Measurements from ENCODE around the gene EXTL1. TPM values are rescaled to one million over a fixed set of nuclear protein-coding genes. Genes with fewer than 3 reads are reported as not detected.

EXTL1 gene
- total RNA-seq, 4 donors from 2014 or later, result 0.08 to 0.81 (median 0.31) TPM; not detected in 1

DNA sequence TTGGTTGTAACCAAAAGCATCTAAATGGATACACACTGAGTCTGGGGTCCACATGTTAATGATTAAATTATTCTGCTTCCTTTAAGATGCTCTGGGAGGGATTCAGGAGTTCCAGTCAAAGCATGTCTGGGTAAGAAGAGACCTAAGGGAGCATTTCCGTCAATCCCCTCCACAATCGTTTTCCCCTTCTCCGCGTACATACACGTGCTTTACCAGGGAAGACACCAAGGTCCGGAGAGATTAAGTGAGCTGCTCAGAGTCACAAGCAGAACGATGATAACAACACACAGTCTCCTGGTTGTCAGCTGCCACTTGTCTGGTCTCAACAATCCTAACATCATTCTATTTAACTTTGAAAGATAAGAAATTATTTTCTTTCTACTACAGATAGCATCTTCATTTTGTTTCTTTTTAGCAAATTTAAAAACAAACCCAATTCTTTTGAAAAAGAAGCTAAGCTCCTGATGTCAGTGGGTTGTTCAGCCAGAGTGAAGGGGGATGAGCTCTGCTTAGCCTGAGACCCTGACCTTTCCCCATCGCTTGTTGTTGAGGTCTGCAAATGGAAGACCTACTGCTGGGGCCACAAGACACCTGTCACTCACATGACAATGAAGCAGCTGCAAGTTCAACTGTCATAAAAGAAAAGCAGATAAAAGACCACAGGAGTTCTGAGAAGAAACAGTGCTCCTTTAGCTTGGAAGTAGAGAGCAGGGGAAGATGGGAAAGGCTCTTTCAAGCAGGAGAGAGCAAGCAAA is 28.2 kb upstream of the EXTL1 start:
- no peak overlapping the region for H3K27ac ChIP-seq
- H3K4me3 ChIP-seq, result no peak overlapping the region
- H3K36me3 ChIP-seq, result peaks cover 0 to 39% of the 10 kb centered on the region in 2 donors
- no peaks in the 10 kb centered on the region for H3K9me3 ChIP-seq
- no peaks in the 10 kb centered on the region for H3K27me3 ChIP-seq
- H3K4me1 ChIP-seq, result peaks cover 3 to 17% (median 7%) of the 10 kb centered on the region in 3 donors
- no peak for ATAC-seq
- 78 to 84% methylated on average over 6 to 8 of the region's 8 CpGs for WGBS, 2 donors (ENCODE audit: low coverage in 1 of 2)
- TF ChIP-seq CTCF (IDR thresholded peaks at IDR 0.05) (no peak), POLR2A (IDR thresholded peaks at IDR 0.05) (no peak), POLR2AphosphoS5 (IDR thresholded peaks at IDR 0.05) (no peak), EP300 (IDR thresholded peaks at IDR 0.05) (no peak)

DNA sequence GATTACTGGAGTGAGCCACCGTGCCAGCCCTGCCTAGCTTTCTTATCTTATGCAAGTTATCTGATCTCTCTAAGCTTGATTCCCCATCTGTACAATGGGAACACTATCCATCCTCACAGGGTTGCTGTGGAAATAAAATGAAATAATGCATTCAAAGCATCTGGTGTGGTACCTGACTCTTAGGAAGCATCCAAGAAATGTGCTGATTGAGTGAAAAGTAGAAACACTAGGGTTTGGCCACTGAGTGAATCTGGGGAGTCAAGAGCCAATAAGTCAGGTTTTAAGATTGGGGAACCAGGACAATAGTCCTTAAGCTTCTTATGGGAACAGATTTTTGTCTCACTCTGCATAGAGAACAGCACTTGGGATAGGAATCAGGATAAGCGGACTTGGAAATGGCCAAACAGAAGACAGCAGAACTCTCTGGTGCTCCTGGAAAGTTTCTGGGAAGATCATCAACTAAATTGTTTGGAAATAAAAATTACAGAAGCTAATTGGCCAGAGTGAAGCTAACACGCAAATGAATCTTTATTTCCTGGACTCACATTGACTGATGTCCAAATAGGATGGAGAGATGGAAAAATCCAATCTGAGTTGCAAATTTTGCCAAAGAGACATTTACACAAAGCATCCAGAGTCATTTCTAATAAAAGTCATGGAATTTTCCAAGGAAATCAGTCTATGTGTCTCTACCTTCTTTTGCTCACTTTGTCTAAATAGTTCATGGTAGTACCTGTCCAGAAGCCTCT is 27.0 kb upstream of the EXTL1 start:
- Histone ChIP-seq H3K4me1 (peaks cover 3 to 23% (median 7%) of the 10 kb centered on the region in 3 donors), H3K27ac (no peak overlapping the region), H3K9me3 (no peaks in the 10 kb centered on the region), H3K27me3 (no peaks in the 10 kb centered on the region), H3K4me3 (no peak overlapping the region), H3K36me3 (peaks cover 0 to 29% of the 10 kb centered on the region in 2 donors)
- WGBS, 2 donors (ENCODE audit: low coverage in 1 of 2), result 82 to 85% methylated on average over 2 to 3 of the region's 3 CpGs
- TF ChIP-seq POLR2A (IDR thresholded peaks at IDR 0.05) (no peak), POLR2AphosphoS5 (IDR thresholded peaks at IDR 0.05) (no peak), EP300 (IDR thresholded peaks at IDR 0.05) (no peak), CTCF (IDR thresholded peaks at IDR 0.05) (no peak)
- no peak for ATAC-seq

DNA sequence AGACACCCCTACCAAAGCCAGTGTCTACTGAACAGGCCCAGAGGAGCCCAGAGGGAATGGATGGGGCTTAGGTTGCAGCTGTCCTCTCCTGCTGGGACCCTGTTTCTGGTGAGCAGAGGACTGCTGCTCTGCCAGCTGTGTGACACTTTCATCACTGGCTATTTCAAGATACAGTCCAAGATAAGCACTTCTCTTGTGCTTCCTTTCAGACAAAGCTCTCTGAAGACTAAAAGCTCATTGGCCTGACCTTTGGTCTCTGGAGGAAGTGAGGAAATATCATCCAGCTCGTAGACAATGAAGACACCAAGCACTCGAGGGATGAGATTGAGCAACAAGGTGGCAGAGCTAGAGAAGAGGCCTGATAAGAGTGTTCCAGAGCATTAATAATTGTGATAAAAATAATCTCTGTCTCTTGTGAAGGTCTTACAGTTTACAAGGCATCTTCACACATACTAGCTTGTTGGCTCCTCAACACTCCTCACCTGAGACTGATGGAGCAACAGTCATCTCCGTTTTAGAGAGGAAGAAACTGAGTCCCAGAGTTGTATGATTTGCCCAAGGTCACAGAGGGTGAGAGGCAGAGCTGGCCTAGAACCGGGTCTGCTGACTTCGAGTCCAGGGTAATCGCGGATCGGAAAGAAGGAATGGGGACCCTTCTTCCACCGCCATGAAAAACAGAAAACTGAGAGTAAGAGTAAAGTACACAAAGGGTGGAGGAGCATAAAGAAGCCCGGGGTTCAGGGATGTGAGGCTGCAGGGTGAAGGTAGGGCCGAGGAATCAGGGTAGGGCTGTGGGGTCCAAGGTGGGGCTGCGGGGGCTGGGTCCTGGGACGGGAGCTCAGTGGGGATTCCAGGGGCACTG is 24.4 kb upstream of the EXTL1 start:
- H3K27ac ChIP-seq, result peak overlapping the region; percentile 47 to 87 (median 86)
- H3K9me3 ChIP-seq, result no peaks in the 10 kb centered on the region
- peaks cover 3 to 23% (median 7%) of the 10 kb centered on the region in 3 donors for H3K4me1 ChIP-seq
- peaks cover 0 to 13% of the 10 kb centered on the region in 2 donors for H3K36me3 ChIP-seq
- H3K4me3 ChIP-seq, result peak overlapping the region; percentile 63 to 65
- H3K27me3 ChIP-seq, result no peaks in the 10 kb centered on the region
- 1 to 5% methylated on average over 7 to 11 of the region's 13 CpGs for WGBS, 2 donors (ENCODE audit: low coverage in 1 of 2)
- TF ChIP-seq CTCF (IDR thresholded peaks at IDR 0.05), result no peak
- TF ChIP-seq EP300 (IDR thresholded peaks at IDR 0.05), result no peak
- peak; percentile 31 for ATAC-seq

GRCh38 chr1:25997828-25998761 is 23.5 kb upstream of the EXTL1 start, which contains the start of gene PAFAH2:
PAFAH2 (minus strand) TSS chr1:25998063; CDS start chr1:25990816, 7,247 bp downstream.
- Histone ChIP-seq H3K27ac (peak within 1 kb of the TSS; percentile 47 to 87 (median 86)), H3K36me3 (peaks cover 0 to 5% of the 10 kb centered on the region in 2 donors), H3K4me3 (peak within 1 kb of the TSS; percentile 63 to 65), H3K4me1 (peaks cover 3 to 23% (median 7%) of the 10 kb centered on the region in 3 donors), H3K27me3 (no peaks in the 10 kb centered on the region), H3K9me3 (no peaks in the 10 kb centered on the region)
- 2% methylated on average over 10 to 21 of the region's 47 CpGs for WGBS, 2 donors (ENCODE audit: low coverage in 1 of 2)
- ATAC-seq, result peak; percentile 99
- TF ChIP-seq POLR2AphosphoS5 (IDR thresholded peaks at IDR 0.05) (peak; percentile 72), EP300 (IDR thresholded peaks at IDR 0.05) (no peak), CTCF (IDR thresholded peaks at IDR 0.05) (peak in 3 of 4 experiments; percentile 97 to 99 (median 98)), POLR2A (IDR thresholded peaks at IDR 0.05) (peak in 1 of 2 donors; percentile 5)
